Endothelial cell of umbilical vein (primary cell): ENCODE data around the gene FCMR. TPM values are rescaled to one million over a fixed set of nuclear protein-coding genes. Genes with fewer than 3 reads are reported as not detected.

ENCODE experiments used
- BruUV-seq: library from RNA; stranded (reverse); fragments of 400-500 nt; replicated peaks from 2 replicates; lab custom pipeline; 2021; lab: Mats Ljungman, UMichigan
- CTCF ChIA-PET: fragments of 300-600, 350-600 bp; sonication (Branson Sonifier 250); formaldehyde crosslinking; loops from one replicate; lab custom pipeline; 2021; ENCODE audit warnings: antibody characterized with exemption, inconsistent platforms; lab: Charles Lee
- POLR2A ChIA-PET: fragments of 300-600, 350-600 bp; sonication (Branson Sonifier 250); formaldehyde crosslinking; loops from one replicate; lab custom pipeline; 2021; ENCODE audit warnings: antibody characterized with exemption, inconsistent platforms; lab: Charles Lee
- DNase-seq: peaks from one replicate; pipeline ENCODE4 v3.0.0-alpha.2; 2011; ENCODE audit warnings: low read depth, low spot score
- FAIRE-seq: peaks from 2 replicates; lab custom pipeline; 2011; peaks lifted over from hg19 to GRCh38; lab: Jason Lieb, UNC
- H2AFZ ChIP-seq: 2 replicates; pipeline ENCODE4 v1.6.0; 2012; ENCODE audit warnings: low read depth, low read length, control low read depth, inconsistent platforms
- H3K27ac ChIP-seq: 2 replicates; pipeline ENCODE4 v1.5.1; 2011; ENCODE audit warnings: low read depth, mild to moderate bottlenecking, control low read depth, low read length, moderate library complexity; ENCODE audit not compliant: insufficient read depth
- H3K27me3 ChIP-seq, 2 experiments: 2 replicates each; pipeline versions ENCODE4 v1.6.0 to v1.6.1; 2011; ENCODE audit warnings: low read length in 2 of 2, mixed read lengths in 1 of 2; ENCODE audit not compliant: control insufficient read depth in 2 of 2, insufficient read depth in 2 of 2
- H3K36me3 ChIP-seq, 2 experiments: 2 replicates in 1 of 2; 3 replicates in 1 of 2; pipeline ENCODE4 v1.5.1; 2011; ENCODE audit warnings: low read length in 2 of 2, mild to moderate bottlenecking in 1 of 2, moderate library complexity in 1 of 2; ENCODE audit not compliant: control insufficient read depth in 2 of 2, insufficient read depth in 2 of 2; ENCODE audit errors: extremely low read depth in 1 of 2
- H3K4me1 ChIP-seq: 3 replicates; pipeline ENCODE4 v1.5.1; 2011; ENCODE audit warnings: mild to moderate bottlenecking, low read length; ENCODE audit not compliant: control insufficient read depth, insufficient read depth; ENCODE audit errors: extremely low read depth
- H3K4me2 ChIP-seq: 2 replicates; pipeline ENCODE4 v1.6.1; 2011; ENCODE audit warnings: low read length, control low read depth, mixed read lengths; ENCODE audit not compliant: insufficient read depth
- H3K4me3 ChIP-seq, 3 experiments: fragments of 200-600 bp in 1 of 3; sonication (generic), shearing (Covaris generic) in 1 of 3; replicated peaks in 1 of 3; 2 replicates each; pipeline ENCODE4 v1.5.1; 2011 to 2016; ENCODE audit warnings: control low read depth in 3 of 3, low read length in 3 of 3, mild to moderate bottlenecking in 2 of 3, inconsistent platforms in 1 of 3, low read depth in 1 of 3, moderate library complexity in 1 of 3; ENCODE audit not compliant: insufficient read depth in 1 of 3
- H3K79me2 ChIP-seq: 2 replicates; pipeline ENCODE4 v1.6.0; 2012; ENCODE audit warnings: low read length, inconsistent platforms; ENCODE audit not compliant: control insufficient read depth, insufficient read depth
- H3K9ac ChIP-seq: replicated peaks from 2 replicates; pipeline ENCODE3; 2011; ENCODE audit warnings: low read length, control low read depth; ENCODE audit not compliant: insufficient read depth; ENCODE audit errors: extremely low read depth
- H3K9me1 ChIP-seq: replicated peaks from 3 replicates; pipeline ENCODE4 v1.6.0; 2011; ENCODE audit warnings: mild to moderate bottlenecking, low read length; ENCODE audit not compliant: control insufficient read depth, insufficient read depth; ENCODE audit errors: extremely low read depth
- H3K9me3 ChIP-seq: replicated peaks from 2 replicates; pipeline ENCODE4 v1.5.1; 2012; ENCODE audit warnings: low read length, inconsistent platforms; ENCODE audit not compliant: control insufficient read depth, insufficient read depth
- H4K20me1 ChIP-seq: replicated peaks from 2 replicates; pipeline ENCODE3; 2011; ENCODE audit warnings: mild to moderate bottlenecking, low read length; ENCODE audit not compliant: control insufficient read depth, insufficient read depth; ENCODE audit errors: extremely low read depth
- EZH2 ChIP-seq: IDR thresholded peaks from 2 replicates; pipeline ENCODE4 v1.6.1; 2012; ENCODE audit warnings: borderline replicate concordance, low read depth, mild to moderate bottlenecking, moderate library complexity, low read length, inconsistent platforms; ENCODE audit not compliant: severe bottlenecking
- FOS ChIP-seq: IDR thresholded peaks from 2 replicates; pipeline ENCODE4 v1.6.1; 2011; ENCODE audit warnings: mild to moderate bottlenecking, low read length, moderate library complexity, borderline replicate concordance; ENCODE audit not compliant: insufficient read depth
- GATA2 ChIP-seq: IDR thresholded peaks from 2 replicates; pipeline ENCODE4 v1.7.0; 2011; ENCODE audit warnings: low read depth, mild to moderate bottlenecking, moderate library complexity, mixed read lengths, low read length; ENCODE audit not compliant: insufficient read length, insufficient read depth
- JUN ChIP-seq: IDR thresholded peaks from 2 replicates; pipeline ENCODE4 v1.6.1; 2011; ENCODE audit warnings: borderline replicate concordance, low read depth; ENCODE audit not compliant: insufficient read length, insufficient read depth
- MAX ChIP-seq: IDR thresholded peaks from 2 replicates; pipeline ENCODE4 v1.6.1; 2011; ENCODE audit not compliant: insufficient read depth, insufficient read length
- MYC ChIP-seq: IDR thresholded peaks from one replicate; pipeline ENCODE4 v1.6.1; 2011; ENCODE audit warnings: mild to moderate bottlenecking, low read depth, low read length
- POLR2A ChIP-seq: IDR thresholded peaks from 2 replicates; pipeline ENCODE4 v1.6.1; 2012; ENCODE audit warnings: low read depth, mild to moderate bottlenecking, control low read depth, low read length
- POLR2AphosphoS5 ChIP-seq: IDR thresholded peaks from 2 replicates; pipeline ENCODE4 v1.6.1; 2012; ENCODE audit warnings: low read depth, mild to moderate bottlenecking, control low read depth, low read length, moderate library complexity; ENCODE audit not compliant: insufficient read depth
- dilution Hi-C: fragments of 300-500 bp; cut with MboI; formaldehyde crosslinking; loops from one replicate; pipeline ENCODE4 v1.15.0; 2019; ENCODE audit warnings: low sequenced_read_pairs; ENCODE audit not compliant: extremely low pct_ligation_motif_present
- intact Hi-C: fragments of 100-400 bp; cut with micrococcal nuclease; formaldehyde crosslinking; loops from one replicate; pipeline ENCODE4 v1.10.0; 2022
- polyA plus RNA-seq, 4 experiments: library from polyadenylated mRNA; depleted of rRNA in 3 of 4; stranded (reverse) in 3 of 4; unstranded in 1 of 4; fragments of >200 nt; gene quantifications; 2 replicates each; pipeline versions ENCODE4 v1.2.1 to v1.2.3, GENCODE V29; 2011 to 2012; ENCODE audit warnings: missing spikeins in 1 of 4
- total RNA-seq: library from RNA; stranded (reverse); gene quantifications from 2 replicates; pipeline ENCODE4 v1.2.3, GENCODE V29; 2021
- TF ChIP-seq, protein P1 (sequence below), 2 donors: IDR thresholded peaks; 1 replicate in 1 of 2; 2 replicates in 1 of 2; pipeline ENCODE4 v1.5.1; 2011; ENCODE audit warnings: low read length in 2 of 2, mild to moderate bottlenecking in 2 of 2, moderate library complexity in 2 of 2, control low read depth in 1 of 2, inconsistent platforms in 1 of 2, low read depth in 1 of 2; ENCODE audit not compliant: insufficient read depth in 1 of 2; ENCODE audit errors: extremely low read depth in 1 of 2

FCMR gene
- total and polyA plus RNA-seq, 2 donors (not counting 3 experiments of a cell fraction or from before 2014, with no cell fraction given): not detected

DNA sequence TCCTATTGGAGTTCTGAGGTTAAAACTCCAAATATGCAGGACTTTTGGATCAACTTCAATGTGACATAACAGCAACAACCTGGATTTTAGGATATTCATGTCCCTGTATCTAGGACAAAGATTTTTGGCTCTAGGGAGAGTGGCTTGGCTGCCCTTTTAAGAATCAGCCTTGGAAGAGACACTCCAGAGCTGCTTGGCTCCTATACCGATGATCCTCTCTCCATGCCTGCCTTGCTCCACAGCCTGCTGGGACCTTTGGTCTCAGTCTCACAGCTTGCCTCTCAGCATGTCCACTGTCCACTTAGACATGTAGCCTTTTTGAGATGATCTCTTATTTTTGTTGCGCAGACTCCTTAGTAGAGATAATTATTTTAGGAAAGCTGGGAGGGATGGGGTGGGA lies 4.5 kb upstream of the FCMR start:
- dilution Hi-C loops: no loop called here
- FAIRE-seq: no peak
- no TSS peak for BruUV-seq

More for the DNA sequence above, 4.5 kb upstream of the FCMR start:
- ChIA-PET CTCF (interaction anchor here (1.2 to 2.8 kb wide), 3 partner anchors 9 to 573 kb away, joined by 3 to 12 read pairs (median 7); no protein-coding TSS in a partner anchor), POLR2A (no interaction called here)
- Histone ChIP-seq H2AFZ (no peak overlapping the region), H3K9ac (no peak overlapping the region), H3K79me2 (no peaks in the 10 kb centered on the region), H3K9me3 (no peaks in the 10 kb centered on the region), H3K36me3 (no peaks in the 10 kb centered on the region), H3K27me3 (no peaks in the 10 kb centered on the region), H3K27ac (no peak overlapping the region), H3K9me1 (no peaks in the 10 kb centered on the region), H3K4me2 (no peak overlapping the region), H3K4me1 (no peaks in the 10 kb centered on the region), H4K20me1 (no peaks in the 10 kb centered on the region), H3K4me3 (no peak overlapping the region)
- intact Hi-C loops: no loop called here
- TF ChIP-seq FOS (no peak), MYC (no peak), EZH2 (no peak), MAX (no peak), POLR2AphosphoS5 (no peak), JUN (no peak), POLR2A (no peak), GATA2 (no peak)
- TF ChIP-seq, protein P1, sequence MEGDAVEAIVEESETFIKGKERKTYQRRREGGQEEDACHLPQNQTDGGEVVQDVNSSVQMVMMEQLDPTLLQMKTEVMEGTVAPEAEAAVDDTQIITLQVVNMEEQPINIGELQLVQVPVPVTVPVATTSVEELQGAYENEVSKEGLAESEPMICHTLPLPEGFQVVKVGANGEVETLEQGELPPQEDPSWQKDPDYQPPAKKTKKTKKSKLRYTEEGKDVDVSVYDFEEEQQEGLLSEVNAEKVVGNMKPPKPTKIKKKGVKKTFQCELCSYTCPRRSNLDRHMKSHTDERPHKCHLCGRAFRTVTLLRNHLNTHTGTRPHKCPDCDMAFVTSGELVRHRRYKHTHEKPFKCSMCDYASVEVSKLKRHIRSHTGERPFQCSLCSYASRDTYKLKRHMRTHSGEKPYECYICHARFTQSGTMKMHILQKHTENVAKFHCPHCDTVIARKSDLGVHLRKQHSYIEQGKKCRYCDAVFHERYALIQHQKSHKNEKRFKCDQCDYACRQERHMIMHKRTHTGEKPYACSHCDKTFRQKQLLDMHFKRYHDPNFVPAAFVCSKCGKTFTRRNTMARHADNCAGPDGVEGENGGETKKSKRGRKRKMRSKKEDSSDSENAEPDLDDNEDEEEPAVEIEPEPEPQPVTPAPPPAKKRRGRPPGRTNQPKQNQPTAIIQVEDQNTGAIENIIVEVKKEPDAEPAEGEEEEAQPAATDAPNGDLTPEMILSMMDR (IDR thresholded peaks at IDR 0.05; ENCODE audit: extremely low read depth in 1 of 2, insufficient read depth in 1 of 2, low read depth in 1 of 2, low read length in 2 of 2): no peak
- no peak for DNase-seq
